HG03025 (cell line): ENCODE measurements around the gene SETD2.
"Not testable (repeated sequence)": the region's sequence is repeated elsewhere in the genome, so short reads cannot be mapped to it uniquely, and the experiment has no call there.

Source experiments
- ATAC-seq: cut with Tn5 transposase; IDR thresholded peaks from one replicate; pipeline ENCODE4 v1.9.1; 2021; ENCODE audit warnings: mild to moderate bottlenecking, moderate library complexity; ENCODE audit not compliant: unreplicated experiment, low FRiP score

SETD2 gene

DNA sequence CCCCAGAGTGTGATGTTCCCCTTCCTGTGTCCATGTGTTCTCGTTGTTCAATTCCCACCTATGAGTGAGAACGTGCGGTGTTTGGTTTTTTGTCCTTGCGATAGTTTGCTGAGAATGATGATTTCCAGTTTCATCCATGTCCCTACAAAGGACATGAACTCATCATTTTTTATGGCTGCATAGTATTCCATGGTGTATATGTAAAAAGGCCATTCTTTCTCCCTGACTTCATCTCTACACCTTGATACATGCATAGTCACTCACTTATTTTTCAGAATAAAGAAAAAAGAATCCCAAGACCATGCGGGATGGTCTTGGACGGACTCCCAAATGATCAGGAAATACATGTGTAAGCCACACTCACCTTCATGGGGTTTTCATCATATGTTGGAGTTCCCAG lies 126.6 kb downstream of the SETD2 start:
- ATAC-seq: not testable (repeated sequence)

DNA sequence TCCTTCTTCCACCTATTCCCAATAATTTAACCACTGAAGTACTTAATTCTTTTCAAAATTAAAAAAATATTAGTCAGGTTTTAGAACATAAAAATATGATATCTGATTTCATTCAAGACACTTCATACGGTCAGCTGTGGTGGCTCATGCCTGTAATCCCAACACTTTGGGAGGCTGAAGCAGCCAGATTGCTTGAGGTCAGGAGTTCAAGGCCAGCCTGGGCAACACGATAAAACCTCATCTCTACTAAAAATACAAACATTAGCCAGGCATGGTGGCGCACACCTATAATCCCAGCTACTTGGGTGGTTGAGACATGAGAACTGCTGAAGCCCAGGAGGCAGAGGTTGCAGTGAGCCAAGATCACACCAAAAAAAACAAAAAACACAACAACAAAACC lies 127.8 kb downstream of the SETD2 start:
- no peak for ATAC-seq

DNA sequence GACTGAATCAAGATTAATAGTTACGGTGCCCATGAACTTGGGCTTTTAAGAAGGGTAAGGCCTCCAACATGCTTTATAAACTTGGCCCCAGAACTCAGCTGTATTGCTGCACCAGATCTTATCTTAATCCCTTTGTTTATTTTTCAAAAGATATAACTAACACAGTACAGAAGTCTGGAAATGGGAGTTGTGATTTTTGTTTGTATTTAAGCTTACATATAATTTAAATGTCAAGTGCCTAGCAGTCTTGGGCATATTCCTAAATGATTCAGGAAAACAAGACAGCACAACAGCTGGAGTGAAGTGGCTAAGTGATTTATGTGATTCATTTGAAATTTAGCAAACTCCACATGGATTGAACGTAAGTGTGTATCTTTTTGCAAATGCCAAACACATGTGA lies 128.3 kb downstream of the SETD2 start:
- no peak for ATAC-seq

DNA sequence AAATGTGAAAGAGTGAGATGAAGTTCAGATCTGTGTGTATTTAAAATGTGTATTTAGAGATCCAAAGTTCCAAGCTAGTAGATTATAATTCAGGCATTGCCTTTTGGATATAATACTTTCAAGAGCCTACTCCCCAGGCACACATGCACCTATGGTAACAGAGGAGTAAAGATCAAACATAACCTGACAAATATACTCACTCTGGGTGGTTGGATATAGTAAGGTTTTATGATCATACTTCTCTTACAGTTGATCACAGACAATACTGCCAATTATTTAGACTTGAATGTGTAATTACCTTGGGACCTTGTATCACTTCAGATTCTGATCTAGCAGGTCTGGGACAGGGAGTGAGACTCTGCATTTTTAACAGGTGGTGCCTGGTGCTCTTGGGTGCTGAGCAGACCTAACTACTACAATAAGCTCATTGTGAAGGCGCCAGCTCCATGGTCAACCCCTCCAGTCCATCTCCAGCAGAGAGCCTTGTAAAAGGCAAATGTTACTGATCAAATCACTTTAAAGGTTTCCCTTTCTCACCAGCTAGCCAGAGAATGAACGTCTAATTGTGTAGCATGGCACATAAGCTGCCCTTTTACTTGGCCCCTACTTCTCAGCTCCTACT lies 128.9 kb downstream of the SETD2 start:
- no peak for ATAC-seq

DNA sequence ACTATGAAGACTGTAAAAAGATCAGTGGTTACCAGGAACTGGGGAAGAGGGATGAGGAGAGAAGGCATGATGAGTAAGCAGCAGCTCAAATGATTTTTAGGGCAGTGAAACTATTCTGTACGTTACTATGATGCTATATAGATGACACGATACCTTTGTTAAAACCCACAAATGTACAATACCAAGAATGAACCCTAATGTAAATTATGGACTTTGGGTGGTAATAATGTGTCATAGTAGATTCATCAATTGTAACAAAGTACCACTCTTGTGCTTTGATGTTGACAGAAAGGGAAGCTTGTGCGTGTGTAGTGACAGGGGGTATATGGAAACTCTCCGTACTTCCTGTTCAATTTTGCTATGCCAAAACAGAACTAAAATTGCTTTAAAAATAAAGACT lies 132.9 kb downstream of the SETD2 start:
- not testable (repeated sequence) for ATAC-seq

DNA sequence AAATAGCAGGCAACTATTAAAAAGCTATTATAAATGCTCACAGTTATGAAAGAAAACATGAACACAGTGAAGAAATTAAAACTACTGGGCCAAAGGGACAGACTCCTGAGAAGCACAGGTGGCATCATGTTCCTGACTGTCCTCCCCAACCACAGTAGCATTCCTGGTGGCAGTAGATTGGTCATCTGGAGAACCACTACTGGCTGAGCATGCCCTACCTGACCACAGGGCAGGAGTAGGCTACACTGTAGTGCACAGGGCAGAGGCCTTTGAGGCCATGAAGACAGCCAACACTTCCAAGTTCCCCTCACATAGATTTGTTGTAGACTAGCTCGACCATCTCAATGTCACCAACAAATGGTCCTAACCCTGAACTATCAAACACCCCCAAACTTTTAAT lies 135.2 kb downstream of the SETD2 start:
- no peak for ATAC-seq

DNA sequence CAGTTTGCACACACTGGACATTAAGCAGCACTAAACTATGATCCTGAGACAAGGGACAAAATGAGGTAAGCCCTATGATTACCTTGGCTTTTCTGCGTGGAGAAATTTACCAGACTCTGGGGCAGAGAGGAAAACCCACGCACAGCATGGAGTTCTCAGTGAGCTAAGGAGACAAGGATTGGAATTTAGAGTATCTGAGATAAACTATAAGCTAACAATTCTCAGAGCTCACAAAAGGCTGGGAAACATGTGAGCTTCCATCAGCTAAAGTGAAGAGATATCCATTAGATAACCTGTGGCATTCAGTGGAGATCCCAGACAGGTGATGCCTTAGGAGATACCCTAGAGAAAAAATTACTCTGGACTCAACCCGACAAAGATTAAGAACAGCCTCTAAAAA lies 135.8 kb downstream of the SETD2 start:
- no peak for ATAC-seq

DNA sequence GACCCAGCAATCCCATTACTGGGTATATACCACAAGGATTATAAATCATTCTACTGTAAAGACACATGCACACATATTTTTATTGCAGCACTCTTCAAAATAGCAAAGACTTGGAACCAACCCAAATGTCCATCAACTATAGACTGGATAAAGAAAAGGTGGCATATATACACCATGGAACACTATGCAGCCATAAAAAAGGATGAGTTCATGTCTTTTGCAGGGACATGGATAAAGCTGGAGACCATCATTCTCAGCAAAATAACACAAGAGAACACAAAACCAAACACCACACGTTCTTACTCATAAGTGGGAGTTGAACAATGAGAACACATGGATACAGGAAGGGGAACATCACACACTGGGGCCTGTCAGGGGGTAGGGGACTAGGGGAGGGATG lies 137.5 kb downstream of the SETD2 start:
- ATAC-seq: not testable (repeated sequence)

DNA sequence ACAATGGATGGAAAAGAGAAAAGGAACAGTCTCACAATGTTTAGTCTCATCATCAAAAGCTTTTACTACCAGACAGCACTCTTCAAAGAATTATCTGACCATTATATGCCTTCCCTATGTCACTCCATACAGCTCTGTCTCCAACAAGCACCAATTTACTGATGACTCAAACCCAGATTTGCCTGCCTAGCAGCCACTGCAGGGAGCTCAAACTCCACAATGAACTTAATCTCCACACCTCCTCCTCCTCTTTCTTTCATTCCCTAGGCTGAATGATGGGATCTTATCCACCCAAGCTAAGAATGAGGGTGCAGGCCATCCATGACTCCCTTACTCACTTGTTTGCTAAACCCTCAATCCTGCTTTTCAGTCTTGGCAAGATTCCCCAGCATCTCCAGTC lies 139.0 kb downstream of the SETD2 start:
- ATAC-seq: no peak

DNA sequence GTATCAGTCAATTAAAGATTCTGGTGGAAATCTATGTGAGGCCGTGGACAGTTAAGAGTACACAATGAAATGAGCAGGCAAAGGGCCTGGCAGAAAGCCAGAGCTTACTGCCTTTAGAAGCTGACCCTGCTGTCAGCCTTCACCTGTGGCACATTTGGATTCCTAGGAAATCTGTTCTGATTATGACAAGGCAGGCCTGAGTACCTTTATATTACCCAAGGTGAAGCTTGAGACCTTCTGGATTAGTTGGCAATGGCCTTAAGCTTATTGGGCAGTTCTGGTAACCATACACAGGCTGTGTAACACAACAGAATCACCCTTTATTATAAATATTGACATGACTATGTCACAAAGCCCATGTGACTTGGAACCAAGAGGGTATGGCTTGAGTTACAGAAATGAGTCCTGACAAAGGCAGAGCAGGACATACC lies 141.3 kb downstream of the SETD2 start:
- ATAC-seq: no peak

DNA sequence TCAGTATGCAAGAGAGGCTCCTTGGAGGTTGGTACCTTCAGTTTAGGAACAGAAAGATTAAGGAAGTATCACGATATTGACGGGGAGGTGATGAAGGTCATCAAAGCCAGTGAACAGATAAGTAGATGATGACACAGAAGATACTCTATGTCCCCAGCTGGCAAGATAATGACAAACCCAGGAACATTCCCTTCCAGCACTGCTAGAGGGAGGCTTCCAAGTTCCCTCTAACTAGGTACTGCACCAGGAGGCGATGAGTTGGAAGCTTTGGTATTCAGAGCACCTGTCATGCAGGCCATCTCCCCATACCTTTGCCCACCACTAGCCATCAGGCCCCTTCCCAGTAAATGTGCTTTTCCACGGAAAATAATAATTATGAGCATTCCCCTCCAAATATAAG lies 143.6 kb downstream of the SETD2 start:
- no peak for ATAC-seq

DNA sequence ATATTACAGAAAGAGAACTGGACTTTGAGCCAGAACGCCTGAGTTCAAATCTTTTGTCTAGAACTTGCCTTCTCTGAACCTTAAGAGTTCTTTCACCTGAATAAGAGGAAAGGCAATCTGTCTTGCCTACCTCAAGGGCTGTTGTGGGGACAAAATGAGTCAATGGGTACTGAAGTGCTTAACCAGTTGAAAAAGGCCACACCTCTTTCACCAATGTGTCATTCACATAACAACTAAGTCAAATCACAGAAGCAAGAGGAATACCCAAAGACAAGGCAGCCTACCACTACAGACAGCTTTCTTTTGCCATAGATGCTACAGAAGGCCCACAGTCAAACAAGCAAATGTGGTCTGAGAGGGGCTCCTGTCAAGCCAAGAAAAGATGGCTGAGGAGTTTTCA lies 144.7 kb downstream of the SETD2 start:
- no peak for ATAC-seq

DNA sequence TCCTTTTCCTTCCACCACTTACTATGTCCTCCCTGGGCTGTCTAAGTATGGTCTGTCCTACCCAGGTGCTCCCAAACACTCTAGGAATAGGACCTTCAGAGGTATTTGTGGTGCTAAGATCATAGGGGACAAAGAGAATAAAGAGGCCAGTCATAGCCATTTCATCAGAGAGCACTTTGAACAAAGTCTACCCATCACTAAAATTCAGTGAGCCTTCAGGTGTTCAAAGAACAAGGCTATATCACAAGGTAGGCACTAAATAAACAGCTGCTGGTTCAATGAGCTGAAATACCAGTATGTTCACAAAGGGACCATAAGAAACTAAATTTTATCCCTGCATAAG lies 145.7 kb downstream of the SETD2 start:
- ATAC-seq: no peak

DNA sequence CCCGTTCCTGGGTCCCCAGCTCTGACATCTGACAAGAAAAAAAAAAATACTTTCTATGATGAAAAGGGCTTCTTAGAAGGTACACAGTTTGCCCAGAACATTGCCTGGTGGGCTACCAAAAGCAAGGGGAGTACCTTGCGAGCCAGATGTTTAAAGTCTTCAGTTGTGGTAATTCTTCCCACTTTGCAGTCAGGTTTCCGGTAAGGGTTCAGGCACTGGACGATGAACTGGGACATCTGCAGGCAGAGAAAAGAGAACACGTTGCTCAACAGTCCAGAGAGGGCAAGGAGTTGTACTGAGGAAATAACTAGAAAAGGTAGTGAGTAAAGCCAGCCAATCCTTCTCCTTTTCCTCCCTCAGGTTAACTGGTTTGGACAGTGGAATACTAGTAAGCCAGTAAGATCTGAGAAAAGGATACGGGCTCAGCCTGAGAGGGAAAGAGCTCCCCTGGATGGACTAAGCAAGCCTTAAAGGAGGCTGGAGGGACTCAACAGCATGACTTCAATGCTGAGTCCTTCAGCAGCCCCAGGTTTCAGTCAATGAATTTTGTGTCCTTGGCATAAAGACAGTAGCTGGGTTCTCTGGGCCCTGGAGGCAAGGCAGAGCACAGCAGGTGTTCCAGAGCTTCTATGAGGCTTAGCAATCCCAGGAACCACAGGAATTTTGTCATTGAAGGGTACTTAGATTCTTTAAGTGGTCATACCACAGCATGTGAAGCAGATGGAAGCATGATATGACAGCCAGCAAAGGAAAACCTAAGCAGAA lies 146.2 kb downstream of the SETD2 start:
- no peak for ATAC-seq

DNA sequence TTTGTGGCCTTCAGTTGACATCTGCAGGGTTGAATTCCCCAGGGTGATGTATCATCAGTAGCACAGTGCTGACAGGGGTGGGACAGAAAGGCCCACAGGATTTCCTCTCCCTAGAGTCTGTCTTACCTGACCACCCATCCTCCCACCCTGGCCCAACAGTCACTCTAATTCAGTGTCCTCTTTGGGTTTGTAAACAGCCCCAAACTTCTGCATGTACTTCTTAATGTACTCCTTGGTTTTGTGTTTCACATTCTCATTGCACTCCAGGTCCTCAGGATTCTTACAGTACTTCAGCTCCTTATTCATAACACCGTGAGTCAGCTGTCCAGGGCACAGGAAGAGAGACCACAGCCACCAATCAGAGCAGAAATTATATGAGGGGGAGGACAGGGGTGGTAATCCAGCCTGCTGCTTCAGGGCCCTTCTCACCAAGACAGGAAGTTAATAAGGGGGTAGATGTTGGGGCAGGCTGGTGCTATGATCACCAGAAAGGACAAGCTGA lies 146.9 kb downstream of the SETD2 start:
- no peak for ATAC-seq

DNA sequence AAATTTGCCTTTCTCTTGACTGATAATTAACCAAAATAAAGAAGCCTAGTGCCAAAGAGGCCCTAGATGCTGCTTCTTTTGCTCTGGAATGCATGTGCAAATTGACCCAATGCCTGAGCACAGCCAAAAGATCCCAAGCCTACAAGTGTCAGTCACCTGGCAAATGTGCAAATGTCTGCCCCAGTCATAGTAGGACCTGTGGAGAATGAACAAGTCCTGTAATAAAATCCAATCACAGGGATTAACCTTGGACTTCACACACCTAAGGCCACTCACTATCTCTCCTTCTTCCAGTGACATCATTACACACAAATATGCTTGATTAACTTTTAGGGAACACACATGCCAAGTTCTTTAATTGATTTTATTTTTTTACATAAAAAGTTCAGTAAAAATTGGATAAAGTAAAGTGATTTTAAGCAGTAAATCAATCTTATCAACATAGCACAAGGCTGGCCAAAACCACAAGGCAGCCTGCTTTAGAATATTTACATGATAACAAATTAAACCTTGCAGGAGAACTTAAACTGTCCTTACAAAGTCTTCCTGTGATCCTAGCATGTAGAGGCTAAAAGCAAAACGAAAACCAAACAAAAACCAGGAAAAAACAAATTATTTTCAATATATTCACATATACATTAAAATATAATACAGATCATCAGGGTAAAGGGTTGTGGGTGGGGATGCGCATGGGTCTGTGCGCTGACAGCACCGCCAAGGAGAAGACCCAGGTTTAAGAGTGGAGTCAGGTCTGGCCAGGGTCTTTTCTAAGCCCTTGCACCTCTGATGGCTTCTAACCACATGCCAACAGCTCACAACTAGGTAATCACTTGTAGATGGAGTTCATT lies 147.6 kb downstream of the SETD2 start:
- no peak for ATAC-seq

DNA sequence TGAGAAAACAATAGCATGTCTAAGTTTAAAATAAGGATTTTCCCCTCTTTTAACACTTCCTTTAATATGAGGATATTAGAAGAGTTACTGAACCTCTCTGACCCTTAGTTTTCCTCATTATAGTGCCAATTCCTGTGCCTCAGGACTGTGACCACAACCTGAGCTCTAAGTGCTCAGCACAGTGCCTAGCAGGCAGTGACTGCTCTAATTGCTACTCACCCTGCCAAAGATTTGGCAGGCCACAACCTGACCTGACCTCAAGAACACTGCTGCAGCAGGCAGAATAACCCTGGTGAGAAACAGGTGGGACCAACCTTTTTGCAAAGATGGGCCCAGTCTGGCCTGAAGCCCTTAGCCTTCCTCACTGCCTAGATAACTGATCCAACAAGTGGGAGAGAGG lies 148.8 kb downstream of the SETD2 start:
- ATAC-seq: no peak

DNA sequence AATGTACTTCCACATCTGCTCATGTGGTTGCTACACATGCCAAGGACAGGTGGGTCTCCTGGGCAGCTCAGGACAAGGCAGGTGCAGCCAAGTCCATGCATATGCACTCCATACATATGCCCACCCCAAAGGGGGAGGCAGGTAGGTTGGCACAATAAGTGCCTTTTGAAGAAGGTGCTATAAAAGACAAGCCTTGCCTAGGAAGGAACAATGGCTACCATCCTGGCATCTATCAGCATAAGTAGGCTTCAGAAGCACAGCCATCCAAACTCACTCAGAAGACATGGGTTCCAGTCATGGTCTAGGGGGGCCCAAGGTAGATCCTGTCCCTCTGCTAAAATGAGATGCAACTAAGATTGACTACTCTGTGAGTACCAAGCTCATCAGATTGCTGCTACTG lies 149.9 kb downstream of the SETD2 start:
- no peak for ATAC-seq

DNA sequence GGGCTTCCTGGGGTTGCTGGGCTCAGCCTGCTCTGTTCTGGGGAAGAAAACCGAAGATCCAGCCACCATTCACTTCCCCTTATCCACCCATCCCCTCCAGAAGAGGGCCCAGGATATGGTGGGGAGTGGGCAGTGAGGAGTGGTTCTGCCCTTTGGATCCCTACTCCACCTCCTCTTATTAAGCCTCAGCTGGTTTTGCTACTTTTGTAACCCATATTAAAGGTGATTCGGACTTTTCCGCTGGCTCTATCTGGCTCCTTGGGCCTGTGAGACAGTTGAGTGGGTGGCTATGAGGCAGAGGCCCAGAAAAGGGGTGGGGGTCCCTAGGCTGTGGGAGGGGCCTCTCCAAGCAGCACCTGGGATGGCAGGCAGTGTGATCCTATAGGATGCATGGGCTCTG lies 150.7 kb downstream of the SETD2 start:
- ATAC-seq: no peak

DNA sequence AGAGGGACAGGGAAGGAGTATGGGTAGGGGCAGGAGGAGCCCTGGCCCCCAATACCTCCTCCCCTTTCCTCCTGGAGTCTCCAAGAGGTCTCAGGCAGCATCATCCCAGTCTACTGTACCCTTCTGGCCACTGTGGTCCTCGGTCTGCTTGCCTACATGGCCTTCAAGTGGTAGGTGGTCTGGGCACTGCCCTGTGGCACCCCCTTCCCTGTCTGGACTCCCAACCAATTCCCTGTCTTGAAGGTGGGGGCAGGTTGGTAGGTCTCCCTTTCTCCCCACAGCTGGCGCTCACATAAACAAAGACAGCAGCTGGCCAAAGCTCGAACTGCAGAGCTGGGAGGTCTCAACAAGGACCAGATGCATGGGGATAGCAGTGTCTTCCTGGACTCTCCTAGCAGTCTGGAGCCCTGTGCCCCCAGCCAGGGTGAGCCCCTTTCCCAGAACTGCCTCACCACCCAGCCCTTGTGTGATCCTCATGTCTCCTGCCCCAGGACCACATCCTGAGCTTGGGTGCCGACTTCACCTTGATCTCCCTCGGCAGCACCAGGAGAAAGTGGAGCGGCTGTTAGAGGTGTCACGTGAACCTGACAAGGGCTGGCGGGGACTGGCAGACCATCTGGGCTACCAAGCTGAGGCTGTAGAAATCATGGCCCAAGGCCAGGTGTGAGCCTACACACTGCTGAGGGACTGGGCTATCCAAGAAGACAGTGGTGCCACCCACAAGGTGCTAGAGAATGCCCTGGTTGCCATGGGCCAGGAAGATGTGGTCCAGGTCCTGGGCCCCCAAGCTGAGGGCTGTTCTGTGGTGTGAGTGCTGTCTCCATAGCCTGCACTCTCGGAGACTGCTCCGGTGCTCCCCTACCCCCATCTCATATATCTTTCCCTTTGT lies 151.3 kb downstream of the SETD2 start:
- no peak for ATAC-seq
